HG03025 (cell line): ENCODE results near the gene PCED1A.
A peak's percentile ranks its signal among the peaks of the same experiment; 100 is the strongest.

ENCODE experiments used
- ATAC-seq: cut with Tn5 transposase; IDR thresholded peaks from one replicate; pipeline ENCODE4 v1.9.1; 2021; ENCODE audit warnings: mild to moderate bottlenecking, moderate library complexity; ENCODE audit not compliant: unreplicated experiment, low FRiP score

PCED1A gene, protein sequence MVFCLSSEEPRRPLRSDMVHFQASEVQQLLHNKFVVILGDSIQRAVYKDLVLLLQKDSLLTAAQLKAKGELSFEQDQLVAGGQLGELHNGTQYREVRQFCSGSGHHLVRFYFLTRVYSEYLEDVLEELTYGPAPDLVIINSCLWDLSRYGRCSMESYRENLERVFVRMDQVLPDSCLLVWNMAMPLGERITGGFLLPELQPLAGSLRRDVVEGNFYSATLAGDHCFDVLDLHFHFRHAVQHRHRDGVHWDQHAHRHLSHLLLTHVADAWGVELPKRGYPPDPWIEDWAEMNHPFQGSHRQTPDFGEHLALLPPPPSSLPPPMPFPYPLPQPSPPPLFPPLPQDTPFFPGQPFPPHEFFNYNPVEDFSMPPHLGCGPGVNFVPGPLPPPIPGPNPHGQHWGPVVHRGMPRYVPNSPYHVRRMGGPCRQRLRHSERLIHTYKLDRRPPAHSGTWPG

DNA sequence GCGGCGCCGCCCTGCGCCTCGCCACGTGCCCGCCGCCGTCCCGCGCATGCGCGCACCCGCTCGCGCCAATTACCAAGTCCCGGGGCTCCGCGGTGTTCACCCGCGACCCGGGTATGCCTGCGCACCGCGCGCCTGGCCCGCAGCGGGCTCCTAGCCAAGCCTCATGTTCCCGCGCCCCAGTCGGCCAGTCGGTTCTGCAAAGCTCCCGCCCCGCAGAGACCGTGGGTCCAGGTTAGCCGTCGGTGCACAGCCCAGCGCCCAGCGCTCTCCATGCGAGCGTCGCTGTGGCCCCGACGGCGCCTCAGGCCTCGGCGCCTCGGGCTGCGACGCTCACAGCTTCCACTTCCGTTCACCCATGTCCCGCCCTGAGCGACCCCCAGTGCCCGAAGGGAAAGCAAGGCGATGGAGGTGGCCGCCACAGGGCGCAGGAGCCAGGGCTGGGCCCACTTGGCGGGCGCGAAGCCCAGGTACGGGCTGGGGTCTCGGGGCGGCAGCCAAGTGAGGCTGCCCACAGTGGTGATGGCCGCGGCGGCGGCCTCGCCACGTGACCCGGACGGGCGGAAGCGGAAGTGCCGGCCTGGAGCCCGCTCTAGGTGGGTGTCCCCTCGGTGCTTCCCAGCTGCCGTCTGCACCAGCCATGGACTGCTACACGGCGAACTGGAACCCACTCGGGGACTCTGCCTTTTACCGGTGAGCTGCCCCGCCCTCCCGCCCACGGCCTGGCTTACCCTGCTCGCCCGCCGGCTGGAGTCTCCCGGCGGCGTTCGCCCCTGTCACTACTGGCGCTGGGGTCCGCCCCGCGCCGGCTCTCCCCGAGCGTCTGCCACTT lies at the start of gene PCED1A, which contains the start of gene VPS16:
Gene PCED1A (minus strand): TSS at position 518 of the 829 bp plus-strand sequence. CDS start 743 bp downstream, outside the sequence.
Gene VPS16 (plus strand): TSS at position 608 of the 829 bp plus-strand sequence. CDS start 30 bp downstream, at position 638.
- peak; percentile 94 for ATAC-seq

DNA sequence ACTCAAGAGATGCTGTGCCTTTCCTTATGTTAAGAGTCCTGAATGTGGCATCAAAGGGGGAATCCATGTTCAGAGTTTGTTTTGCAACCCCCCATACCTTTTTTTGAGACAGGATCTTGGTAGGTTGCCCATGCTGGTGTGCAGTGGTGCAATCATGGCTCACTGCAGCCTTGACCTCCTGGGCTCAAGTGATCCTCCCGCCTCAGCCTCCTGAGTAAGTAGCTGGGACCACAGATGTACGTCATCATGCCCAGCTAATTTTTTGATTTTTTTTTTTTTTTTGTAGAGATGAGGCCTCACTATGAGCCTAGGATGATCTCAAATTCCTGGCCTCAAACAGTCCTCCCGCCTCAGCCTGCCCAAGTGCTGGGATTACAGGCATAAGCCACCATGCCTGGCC lies 49.3 kb upstream of the PCED1A start:
- no peak for ATAC-seq

DNA sequence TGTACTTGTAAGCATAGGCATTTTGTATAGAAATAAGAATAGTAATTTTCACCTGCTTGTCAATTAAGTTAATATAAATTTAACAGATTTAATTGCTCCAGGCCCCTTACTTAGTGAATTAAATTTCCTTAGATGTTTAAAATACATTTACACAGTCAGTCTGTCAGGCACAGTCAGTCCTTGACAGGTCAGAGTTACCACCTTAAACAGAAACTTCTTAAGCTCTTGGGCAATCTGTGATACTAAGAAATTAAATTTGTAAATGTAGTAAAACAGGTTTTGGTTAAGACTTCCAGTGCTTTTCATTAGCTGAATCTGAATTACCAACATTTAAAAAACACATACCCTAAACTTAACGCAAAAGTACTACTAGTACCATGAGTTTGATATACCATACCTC lies 48.8 kb upstream of the PCED1A start:
- no peak for ATAC-seq

DNA sequence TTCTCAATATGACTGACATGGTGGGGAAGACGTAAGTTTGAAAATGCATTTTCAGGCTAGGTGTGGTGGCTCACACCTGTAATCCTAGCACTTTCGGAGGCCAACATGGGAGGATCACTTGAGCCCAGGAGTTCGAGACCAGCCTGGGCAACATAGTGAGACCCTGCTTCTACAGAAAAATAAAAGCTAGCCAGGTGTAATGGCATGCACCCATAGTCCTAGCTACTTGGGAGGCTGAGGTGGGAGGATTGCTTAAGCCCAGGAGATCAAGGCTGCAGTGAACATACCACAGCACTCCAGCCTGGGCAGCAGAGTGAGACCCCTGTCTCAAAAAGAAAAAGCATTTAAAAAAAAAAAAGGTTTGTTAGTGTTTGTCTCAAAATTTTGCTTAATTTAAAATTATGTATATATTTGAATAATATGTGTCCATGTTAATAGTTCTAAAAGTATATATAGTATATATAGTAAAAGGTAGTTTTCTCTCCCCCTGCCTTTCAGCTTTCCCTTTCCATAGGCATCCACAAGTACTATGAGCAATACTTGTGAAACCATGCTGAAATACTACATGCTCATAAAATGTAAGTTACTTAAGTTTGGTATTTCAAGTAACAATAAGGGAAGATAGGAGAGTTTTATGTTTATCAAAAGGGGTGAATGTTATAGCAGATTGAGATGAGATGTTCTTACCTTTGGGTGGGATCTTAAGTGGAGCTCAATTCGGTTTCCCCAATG lies 47.9 kb upstream of the PCED1A start:
- no peak for ATAC-seq

DNA sequence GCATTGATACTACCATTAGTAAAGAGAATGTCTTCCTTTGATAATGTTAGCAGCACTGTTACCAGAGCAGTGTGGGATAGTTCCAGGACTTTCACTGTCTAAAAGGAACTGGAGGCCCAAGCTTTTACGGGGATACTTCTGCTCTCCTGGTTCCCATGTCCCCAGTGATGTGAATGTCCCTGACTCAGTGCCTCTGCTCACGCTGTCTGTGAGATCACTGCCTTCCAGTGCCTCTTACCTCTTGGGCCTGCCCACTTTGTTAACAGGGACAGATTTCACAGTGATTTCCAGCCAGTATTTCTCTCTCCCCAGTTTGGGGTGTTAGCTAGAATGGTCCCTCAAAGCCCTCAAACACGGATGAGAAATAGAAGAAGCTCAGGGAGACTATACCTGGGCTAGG lies 47.3 kb upstream of the PCED1A start:
- no peak for ATAC-seq

DNA sequence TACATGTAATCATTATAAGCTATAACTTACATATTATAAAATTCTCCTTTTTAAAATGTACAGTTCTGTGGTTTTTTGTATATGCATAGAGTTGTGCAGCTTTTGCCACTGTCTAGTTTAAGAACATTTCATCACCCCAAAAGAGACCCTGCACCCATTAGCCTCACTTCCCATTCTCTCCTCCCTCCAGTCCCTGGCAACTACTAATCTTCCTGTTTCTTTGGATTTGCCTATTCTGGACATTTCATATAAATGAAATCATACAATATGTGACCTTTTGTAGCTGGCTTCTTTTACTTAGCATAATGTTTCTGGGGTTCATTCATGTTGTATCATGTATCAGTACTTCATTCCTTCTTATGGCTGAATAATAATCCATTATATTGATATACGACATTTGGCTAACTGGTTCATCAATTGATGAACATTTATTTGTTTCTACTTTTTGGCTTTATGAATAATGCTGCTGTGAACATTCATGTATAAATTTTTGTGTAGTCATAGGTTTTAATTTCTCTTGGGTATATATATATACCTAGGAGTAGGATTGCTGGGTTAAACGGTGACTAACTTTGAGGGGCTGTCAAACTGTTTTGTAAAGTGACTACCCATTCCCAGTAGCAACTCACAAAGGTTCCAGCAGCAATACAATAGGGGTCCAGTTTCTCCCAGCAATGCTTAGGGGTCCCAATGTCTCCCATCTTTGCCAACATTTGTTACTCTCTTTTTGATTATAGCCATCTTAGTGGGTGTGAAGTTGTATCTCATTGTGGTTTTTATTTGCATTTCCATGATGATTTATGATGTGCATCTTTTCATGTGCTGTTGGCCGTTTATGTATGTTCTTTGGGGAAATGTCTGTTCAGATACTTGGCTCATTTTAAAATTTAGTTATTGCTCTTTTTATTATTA lies 43.5 kb upstream of the PCED1A start:
- ATAC-seq: no peak

DNA sequence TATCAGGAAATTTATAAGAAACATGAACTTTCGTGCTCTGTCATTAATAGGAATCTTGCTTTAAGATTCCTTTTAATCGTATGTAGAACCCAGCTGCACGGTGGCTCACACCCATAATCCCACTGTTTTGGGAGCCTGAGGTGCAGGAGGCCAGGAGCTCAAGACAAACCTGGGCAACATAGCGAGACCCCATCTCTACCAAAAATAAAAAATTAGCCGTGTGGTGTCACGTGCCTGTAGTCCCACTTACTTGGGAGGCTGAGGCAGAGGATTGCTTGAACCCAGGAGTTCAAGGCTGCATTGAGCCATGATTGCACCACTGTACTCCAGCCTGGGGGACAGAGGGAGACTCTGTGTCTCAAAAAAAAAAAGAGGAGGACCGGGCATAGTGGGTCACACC lies 40.2 kb upstream of the PCED1A start:
- ATAC-seq: no peak

DNA sequence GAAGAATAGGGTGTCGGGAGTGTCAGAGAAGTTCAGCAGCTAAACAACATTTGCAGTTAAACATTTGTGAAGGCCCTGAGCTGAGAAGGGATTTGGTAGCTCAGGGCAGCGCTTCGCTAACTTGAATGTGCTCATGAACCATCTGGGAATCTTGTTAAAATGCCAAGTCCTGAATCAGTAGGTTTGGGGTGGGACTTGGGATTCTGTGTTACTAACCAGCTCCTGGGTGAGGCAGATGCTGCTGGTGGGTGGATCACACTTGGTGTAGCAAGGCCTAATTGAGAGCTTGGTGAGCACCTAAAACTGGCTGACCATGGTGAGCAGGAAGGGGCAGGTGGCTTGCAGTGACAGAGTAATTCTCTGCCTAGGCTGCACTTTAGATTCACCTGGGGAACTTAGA lies 38.7 kb upstream of the PCED1A start:
- no peak for ATAC-seq

DNA sequence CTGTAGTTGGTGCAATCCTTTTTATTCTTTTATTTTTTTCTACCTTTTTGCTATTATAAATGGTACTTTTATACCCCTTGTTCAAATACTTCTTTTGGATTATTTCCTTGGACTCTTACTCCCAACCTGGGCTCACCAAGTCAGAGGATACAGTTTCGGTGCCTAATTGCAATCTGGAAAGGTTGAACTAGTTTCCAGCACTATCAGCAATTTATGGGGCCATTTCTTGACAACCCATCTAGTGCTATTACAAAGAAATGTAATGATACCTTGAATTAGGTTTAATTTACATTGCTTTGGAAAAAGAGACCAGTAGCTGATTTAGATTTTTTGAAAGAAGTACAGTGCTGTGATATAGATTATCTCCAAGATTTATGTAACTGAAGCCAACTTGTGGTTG lies 38.1 kb upstream of the PCED1A start:
- ATAC-seq: no peak

DNA sequence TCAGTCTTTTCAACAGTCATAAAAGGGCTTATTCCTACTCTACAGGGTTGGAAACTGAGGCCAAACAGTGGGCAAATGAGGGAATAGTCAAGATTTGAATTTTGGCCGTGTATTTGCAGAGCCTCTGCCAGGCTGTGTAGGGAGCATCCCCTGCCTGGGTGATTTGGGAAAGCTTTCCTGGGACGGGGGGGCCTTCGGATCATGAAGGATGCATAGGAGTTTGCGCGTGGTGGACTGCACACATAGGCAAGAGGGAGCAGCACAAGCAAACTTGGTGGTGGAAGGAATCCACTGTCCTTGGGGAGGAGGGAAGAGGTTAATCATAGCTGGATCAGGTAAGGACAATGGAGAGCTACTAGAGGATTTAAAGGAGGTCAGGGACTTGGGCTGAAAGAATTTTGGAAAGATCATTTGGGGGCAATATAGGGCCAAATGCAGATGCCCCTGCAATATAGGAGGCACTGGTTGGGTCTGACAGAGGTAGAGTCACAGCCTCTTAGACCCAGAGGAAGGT lies 35.3 kb upstream of the PCED1A start:
- ATAC-seq: no peak

DNA sequence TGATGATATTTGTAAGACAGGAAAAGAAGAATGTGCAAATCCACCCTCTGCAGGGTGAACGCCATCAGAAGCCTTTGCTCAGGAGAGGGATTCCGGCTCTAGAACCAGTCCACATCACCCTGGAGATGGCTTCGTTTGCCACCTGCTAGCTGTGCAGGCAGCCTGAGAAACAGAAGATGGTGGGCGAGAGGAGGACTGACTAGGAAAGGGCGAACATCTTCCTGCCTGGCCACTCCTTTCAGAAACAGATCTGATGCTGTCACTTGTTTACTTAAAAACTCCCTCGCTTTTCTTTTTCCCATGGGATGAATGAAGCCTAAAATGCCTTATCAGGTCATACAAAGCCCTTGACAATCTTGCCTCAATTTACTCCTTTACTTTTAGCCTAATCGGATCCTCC lies 34.0 kb upstream of the PCED1A start:
- no peak for ATAC-seq

DNA sequence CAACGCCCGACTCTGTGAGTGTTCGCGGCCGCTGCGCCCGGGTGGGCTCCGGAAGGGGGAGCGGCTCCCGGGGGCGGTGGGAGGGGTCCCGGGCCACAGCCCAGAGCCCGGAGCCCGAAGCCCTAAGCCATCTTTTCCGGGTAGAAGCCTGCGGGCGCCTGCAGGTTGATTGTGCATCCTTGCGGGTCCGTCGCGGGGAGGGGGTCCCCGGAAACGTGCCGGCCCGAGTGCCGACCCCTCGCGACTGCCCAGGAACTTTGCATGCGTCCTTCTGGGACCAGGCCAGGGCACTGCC lies 33.2 kb upstream of the PCED1A start:
- peak; percentile 36 for ATAC-seq

DNA sequence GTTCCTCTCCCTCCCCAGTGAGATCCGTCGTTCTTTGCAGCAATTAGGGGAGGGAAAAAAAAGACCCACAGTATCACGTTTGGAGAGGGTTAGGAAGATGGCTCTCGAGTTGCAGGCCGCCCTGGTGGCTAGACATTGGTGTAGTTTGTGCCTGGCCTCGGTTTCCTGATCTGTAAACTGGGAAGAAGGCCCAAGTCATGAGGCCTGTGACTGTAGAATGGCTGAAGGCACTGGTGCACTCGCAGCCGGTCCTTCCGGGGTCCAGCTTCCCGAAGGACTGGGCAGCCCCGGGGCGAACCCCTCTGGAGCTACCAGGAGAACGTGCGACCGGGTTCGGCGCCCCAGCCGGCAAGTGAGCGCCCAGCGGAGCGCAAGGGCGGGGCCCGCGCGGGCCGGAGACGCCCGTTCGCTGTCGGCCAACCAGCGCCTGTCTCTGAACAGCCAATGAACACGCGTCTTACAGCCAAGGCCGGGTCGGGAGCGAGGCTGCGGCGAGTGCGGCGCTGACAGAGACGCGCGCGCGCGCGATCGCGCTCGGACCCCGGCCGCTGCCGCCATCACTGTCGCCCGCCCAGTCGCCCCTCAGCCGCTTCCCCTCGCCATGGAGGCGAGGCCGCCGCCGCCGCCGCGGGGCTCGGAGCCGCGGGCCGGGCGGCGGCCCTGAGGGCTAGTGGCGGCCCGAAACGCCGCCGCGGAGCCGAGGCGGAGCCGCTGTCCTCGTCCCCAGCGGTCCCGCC lies 32.7 kb upstream of the PCED1A start, which contains the start of gene PTPRA:
Gene PTPRA (plus strand): TSS at position 472 of the 737 bp plus-strand sequence. CDS start 90,797 bp downstream, outside the sequence.
- ATAC-seq: peak; percentile 91

DNA sequence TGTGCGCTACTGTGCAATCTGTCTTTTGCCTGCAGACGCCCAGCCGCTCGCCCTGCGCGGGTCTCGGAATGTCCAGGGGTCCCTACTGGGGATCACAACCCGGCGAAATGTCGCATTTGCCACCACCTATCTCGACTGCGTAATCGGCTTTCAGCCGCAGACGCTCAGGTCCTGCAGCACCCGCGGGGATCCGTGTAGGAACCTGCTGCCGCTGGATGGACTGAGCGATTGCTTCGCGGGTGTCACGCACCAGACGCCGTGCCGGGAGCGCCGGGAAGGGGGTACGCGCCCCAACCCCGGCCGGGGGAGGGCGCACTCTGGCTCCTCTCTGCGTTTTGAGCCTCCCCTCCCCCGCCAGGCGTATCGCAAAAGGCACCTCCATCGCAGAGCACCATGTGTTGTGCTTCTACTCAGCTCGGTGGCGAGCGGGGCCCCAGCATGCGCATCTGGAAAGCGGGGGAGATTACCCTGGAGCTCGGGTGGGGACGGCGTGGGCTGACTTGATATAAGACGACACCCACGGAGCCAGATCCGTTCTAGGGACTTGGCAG lies 32.1 kb upstream of the PCED1A start:
- ATAC-seq: peak; percentile 26

DNA sequence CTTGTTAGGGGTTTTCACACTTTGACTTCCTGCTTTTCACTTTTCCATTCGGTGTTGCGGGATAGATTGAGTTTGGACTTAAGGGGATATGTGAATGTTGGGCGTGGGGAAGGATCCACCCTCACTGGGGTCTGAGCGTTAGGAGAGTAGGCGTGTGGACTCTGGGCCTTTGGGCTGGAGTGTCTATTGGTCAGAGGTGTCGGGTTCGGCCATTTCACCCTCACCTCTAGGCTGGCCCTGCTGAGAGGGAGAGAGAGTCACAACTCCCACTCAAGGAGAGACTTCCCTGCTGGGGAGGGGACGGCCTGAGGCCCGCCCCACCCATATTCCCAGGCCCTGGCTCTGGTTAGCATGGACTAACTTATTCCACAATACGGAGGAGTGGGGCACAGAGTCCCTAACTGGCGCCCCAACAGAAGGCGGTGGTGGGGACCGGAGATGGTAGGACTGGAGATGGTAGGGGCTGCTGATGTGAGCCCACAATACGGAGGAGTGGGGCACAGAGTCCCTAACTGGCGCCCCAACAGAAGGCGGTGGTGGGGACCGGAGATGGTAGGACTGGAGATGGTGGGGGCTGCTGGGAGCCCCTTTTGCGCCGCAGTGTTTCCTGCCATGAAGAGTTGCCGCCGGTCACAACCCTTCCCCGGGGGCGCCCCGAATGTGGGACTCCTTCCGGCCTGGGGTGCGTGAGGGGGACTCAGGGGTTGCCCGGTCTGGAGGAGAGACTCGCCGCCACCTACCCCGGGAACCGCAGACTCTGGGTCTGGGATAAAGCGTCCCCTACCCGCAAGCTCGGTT lies 31.4 kb upstream of the PCED1A start:
- ATAC-seq: no peak

DNA sequence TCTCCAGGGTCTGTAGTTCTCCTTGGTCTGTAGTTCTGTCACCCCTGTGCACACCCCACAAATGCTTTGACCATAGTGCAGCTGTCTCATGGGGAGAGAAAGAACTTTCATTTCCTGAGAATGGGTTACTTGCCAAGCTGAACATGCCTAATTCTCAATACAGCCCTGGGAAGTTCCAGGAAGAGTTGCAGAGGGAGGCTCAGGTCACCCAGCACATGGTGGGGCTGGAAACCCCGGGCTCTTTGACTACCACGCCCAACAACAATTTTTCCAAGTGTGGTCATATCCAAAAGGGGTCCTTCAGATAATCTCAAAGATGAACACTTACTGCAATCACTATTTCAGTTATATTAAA lies 30.6 kb upstream of the PCED1A start:
- ATAC-seq: no peak

DNA sequence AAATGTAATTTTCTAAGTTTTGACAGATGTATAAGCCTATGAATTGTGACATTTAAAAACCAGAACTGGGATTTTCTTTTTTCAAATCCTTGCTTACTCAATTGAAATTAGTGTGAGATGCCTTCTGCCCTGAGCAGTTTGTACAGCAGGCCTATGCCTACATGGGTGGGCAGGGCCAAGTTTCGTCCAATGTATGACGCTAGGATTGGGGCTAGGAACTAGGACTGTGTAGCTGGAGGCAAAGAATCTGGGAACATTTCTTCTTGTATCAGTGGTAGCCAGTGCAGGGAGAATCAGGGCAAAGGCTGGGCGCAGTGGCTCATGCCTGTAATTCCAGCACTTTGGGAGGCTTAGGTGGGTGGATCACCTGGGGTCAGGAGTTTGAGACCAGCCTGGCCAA lies 28.9 kb upstream of the PCED1A start:
- ATAC-seq: no peak
